Type B pancreatic cell (in vitro differentiated cells): ENCODE results near the gene CRYL1. TPM values are rescaled to one million over a fixed set of nuclear protein-coding genes. Genes with fewer than 3 reads are reported as not detected.

Experiments used
- DNase-seq: peaks from one replicate; pipeline ENCODE4 v3.0.0; 2021; ENCODE audit warnings: mixed read lengths; ENCODE audit not compliant: unreplicated experiment; ENCODE audit errors: extremely low spot score
- H3K27ac Mint-ChIP-seq: 2 replicates; pipeline ENCODE4 v1.8.0; 2021; ENCODE audit warnings: mild to moderate bottlenecking, mixed read lengths
- H3K27me3 Mint-ChIP-seq: 2 replicates; pipeline ENCODE4 v1.8.0; 2021; ENCODE audit warnings: mixed read lengths
- H3K36me3 Mint-ChIP-seq: 2 replicates; pipeline ENCODE4 v1.8.0; 2021; ENCODE audit warnings: mixed read lengths
- H3K4me1 Mint-ChIP-seq: one replicate; pipeline ENCODE4 v1.8.0; 2021; ENCODE audit warnings: mixed read lengths; ENCODE audit not compliant: unreplicated experiment
- H3K4me3 Mint-ChIP-seq: 2 replicates; pipeline ENCODE4 v1.8.0; 2021; ENCODE audit warnings: mild to moderate bottlenecking, mixed read lengths
- H3K9me3 Mint-ChIP-seq: 2 replicates; pipeline ENCODE4 v1.8.0; 2021; ENCODE audit warnings: mixed read lengths
- CTCF ChIP-seq: fragments of 200-600 bp; sonication (generic); conservative IDR thresholded peaks from 2 replicates; pipeline ENCODE4 v1.5.0; 2021; ENCODE audit warnings: antibody characterized with exemption, mild to moderate bottlenecking
- total RNA-seq: library from RNA; stranded (reverse); gene quantifications from 2 replicates; pipeline ENCODE4 v1.2.1, GENCODE V29; 2021; ENCODE audit warnings: low replicate concordance

The CRYL1 gene
- total RNA-seq, 1 donor from 2014 or later = 20.2 TPM

GRCh38 chr13:20388184-20388583 is 137.5 kb downstream of the CRYL1 start:
- TF ChIP-seq CTCF = no peak

DNA sequence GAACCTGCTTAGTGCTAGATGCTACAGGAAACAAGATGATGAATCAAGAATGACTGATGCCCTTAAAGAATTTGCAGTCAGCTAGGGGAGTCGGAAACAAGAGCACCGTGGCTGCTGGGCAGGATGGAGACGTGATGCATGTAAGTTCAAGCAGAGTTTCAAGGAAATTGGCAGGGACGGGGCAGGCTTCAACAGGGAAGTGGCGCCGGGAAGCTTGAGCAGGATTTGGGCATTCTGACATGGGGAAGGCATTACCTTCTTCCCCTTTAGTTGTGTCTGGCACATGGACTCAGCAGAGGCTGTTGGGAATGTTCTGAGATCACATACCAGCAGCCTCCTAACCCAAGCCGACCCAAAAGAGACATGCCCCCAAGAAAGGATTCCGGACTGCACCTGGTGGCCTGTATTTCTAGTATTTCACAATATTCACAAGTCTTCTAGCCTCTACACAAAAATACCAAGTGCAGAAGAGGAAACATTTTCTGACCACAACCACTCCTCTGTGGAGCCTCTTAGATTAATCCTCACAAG is 138.2 kb downstream of the CRYL1 start:
- Mint-ChIP-seq H3K4me3 (no peak overlapping the region), H3K4me1 (peaks cover 11% of the 10 kb centered on the region), H3K9me3 (no peaks in the 10 kb centered on the region), H3K27me3 (no peaks in the 10 kb centered on the region), H3K36me3 (no peaks in the 10 kb centered on the region), H3K27ac (peak overlapping the region; percentile 48)
- no peak for DNase-seq
- TF ChIP-seq CTCF = no peak

More at GRCh38 chr13:20388184-20388583, 137.5 kb downstream of the CRYL1 start:
- H3K9me3 Mint-ChIP-seq = no peaks in the 10 kb centered on the region
- no peaks in the 10 kb centered on the region for H3K36me3 Mint-ChIP-seq
- H3K27ac Mint-ChIP-seq = no peak overlapping the region
- peaks cover 10% of the 10 kb centered on the region for H3K4me1 Mint-ChIP-seq
- no peaks in the 10 kb centered on the region for H3K27me3 Mint-ChIP-seq
- no peak overlapping the region for H3K4me3 Mint-ChIP-seq
- no peak for DNase-seq

GRCh38 chr13:20387006-20387405 is 138.7 kb downstream of the CRYL1 start:
- no peaks in the 10 kb centered on the region for H3K36me3 Mint-ChIP-seq
- no peak for TF ChIP-seq CTCF
- no peak for DNase-seq
- no peak overlapping the region for H3K4me3 Mint-ChIP-seq
- peak overlapping the region; percentile 48 for H3K27ac Mint-ChIP-seq
- no peaks in the 10 kb centered on the region for H3K9me3 Mint-ChIP-seq
- H3K27me3 Mint-ChIP-seq = no peaks in the 10 kb centered on the region
- H3K4me1 Mint-ChIP-seq = peaks cover 11% of the 10 kb centered on the region

- DNase-seq = no peak
Observed at GRCh38 chr13:20383058-20383457, 142.6 kb downstream of the CRYL1 start.

GRCh38 chr13:20381401-20381800 is 144.3 kb downstream of the CRYL1 start:
- H3K27me3 Mint-ChIP-seq = peaks cover 3% of the 10 kb centered on the region
- TF ChIP-seq CTCF = no peak
- H3K27ac Mint-ChIP-seq = no peak overlapping the region
- H3K9me3 Mint-ChIP-seq = no peaks in the 10 kb centered on the region
- no peak overlapping the region for H3K4me3 Mint-ChIP-seq
- H3K36me3 Mint-ChIP-seq = no peaks in the 10 kb centered on the region
- DNase-seq = no peak
- peaks cover 4% of the 10 kb centered on the region for H3K4me1 Mint-ChIP-seq

More at GRCh38 chr13:20383058-20383457, 142.6 kb downstream of the CRYL1 start:
- no peak for TF ChIP-seq CTCF
- peaks cover 4% of the 10 kb centered on the region for H3K4me1 Mint-ChIP-seq
- H3K36me3 Mint-ChIP-seq = no peaks in the 10 kb centered on the region
- H3K9me3 Mint-ChIP-seq = no peaks in the 10 kb centered on the region
- H3K4me3 Mint-ChIP-seq = no peak overlapping the region
- peaks cover 3% of the 10 kb centered on the region for H3K27me3 Mint-ChIP-seq
- no peak overlapping the region for H3K27ac Mint-ChIP-seq

DNA sequence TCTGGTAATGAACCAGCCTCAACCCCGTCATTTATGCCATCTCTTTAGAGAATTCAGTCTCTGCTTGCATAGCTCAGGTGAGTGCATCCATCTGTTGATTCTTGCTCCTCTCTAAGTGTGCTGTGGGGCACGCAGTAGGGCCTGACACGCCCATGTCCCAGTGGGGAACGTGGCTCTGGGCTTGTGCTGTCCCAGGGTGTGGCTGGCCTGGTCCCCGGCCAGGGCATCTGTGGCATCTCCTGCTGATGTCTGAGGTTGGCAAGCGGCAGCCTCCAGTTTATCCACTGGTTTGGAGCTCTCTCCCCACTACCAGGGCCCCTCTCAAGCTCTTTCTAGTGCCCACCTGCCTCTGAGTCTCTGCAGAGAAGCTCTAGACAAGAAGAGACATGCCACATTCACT is 146.9 kb downstream of the CRYL1 start:
- Mint-ChIP-seq H3K36me3 (no peaks in the 10 kb centered on the region), H3K27ac (no peak overlapping the region), H3K27me3 (peaks cover 3% of the 10 kb centered on the region), H3K9me3 (no peaks in the 10 kb centered on the region), H3K4me1 (peaks cover 4% of the 10 kb centered on the region), H3K4me3 (no peak overlapping the region)
- no peak for DNase-seq
- TF ChIP-seq CTCF = no peak
